ENCODE results near the gene GNG7. TPM values are rescaled to one million over a fixed set of nuclear protein-coding genes. Genes with fewer than 3 reads are reported as not detected.

The GNG7 gene
- total RNA-seq, 1 experiment from 2014 or later = 1.1 TPM

- no peaks in the 10 kb centered on the region for H3F3A ChIP-seq (ENCODE audit: low read length, unreplicated experiment)
- ATAC-seq = no peak
- H3K9ac ChIP-seq (ENCODE audit: low read length) = no peak overlapping the region
- BruUV-seq (replicated peaks) = no TSS peak
- H3K27me3 ChIP-seq (ENCODE audit: low read length) = no peaks in the 10 kb centered on the region
- H3K4me1 ChIP-seq (ENCODE audit: insufficient read depth, low read length) = no peaks in the 10 kb centered on the region
- H3K27ac ChIP-seq (ENCODE audit: low read length) = no peak overlapping the region
- no peaks in the 10 kb centered on the region for H3K9me3 ChIP-seq (ENCODE audit: low read length)
- no peaks in the 10 kb centered on the region for H3K79me2 ChIP-seq (ENCODE audit: low read length)
- CTCF ChIA-PET = no interaction called here
- no peak overlapping the region for H2AFZ ChIP-seq (ENCODE audit: low read length)
- no peak overlapping the region for H3K4me3 ChIP-seq (ENCODE audit: low read length)
- H4K20me1 ChIP-seq (ENCODE audit: low read length) = no peaks in the 10 kb centered on the region
- no peaks in the 10 kb centered on the region for H3K9me2 ChIP-seq (replicated peaks; ENCODE audit: low read length)
- TF ChIP-seq CTCF (conservative IDR thresholded peaks at IDR 0.05; ENCODE audit: low read depth, low read length) (no peak), EZH2phosphoT487 (IDR thresholded peaks at IDR 0.05; ENCODE audit: borderline replicate concordance, low read length) (no peak), EZH2 (IDR thresholded peaks at IDR 0.05; ENCODE audit: low read length, unreplicated experiment) (no peak)
- no peaks in the 10 kb centered on the region for H3K36me3 ChIP-seq (ENCODE audit: low read depth, low read length)
- POLR2A ChIA-PET (ENCODE audit: unreplicated experiment) = no interaction called here
- intact Hi-C loops (cut with micrococcal nuclease) = no loop called here
- no peak for DNase-seq
- H3K4me2 ChIP-seq (ENCODE audit: low read length) = no peak overlapping the region
Measured at GRCh38 chr19:2678044-2678671, 24.3 kb downstream of the GNG7 start.

- H3K36me3 ChIP-seq (ENCODE audit: low read depth, low read length) = no peaks in the 10 kb centered on the region
- no peaks in the 10 kb centered on the region for H3F3A ChIP-seq (ENCODE audit: low read length, unreplicated experiment)
- no peaks in the 10 kb centered on the region for H3K27me3 ChIP-seq (ENCODE audit: low read length)
- ATAC-seq (no peak), DNase-seq (no peak)
- no peaks in the 10 kb centered on the region for H3K4me1 ChIP-seq (ENCODE audit: insufficient read depth, low read length)
- no peak overlapping the region for H3K9ac ChIP-seq (ENCODE audit: low read length)
- no peaks in the 10 kb centered on the region for H3K79me2 ChIP-seq (ENCODE audit: low read length)
- intact Hi-C loops (cut with micrococcal nuclease) = no loop called here
- H3K9me3 ChIP-seq (ENCODE audit: low read length) = no peaks in the 10 kb centered on the region
- no peak overlapping the region for H3K4me3 ChIP-seq (ENCODE audit: low read length)
- H4K20me1 ChIP-seq (ENCODE audit: low read length) = no peaks in the 10 kb centered on the region
- TF ChIP-seq EZH2phosphoT487 (IDR thresholded peaks at IDR 0.05; ENCODE audit: borderline replicate concordance, low read length) (no peak), EZH2 (IDR thresholded peaks at IDR 0.05; ENCODE audit: low read length, unreplicated experiment) (no peak), CTCF (conservative IDR thresholded peaks at IDR 0.05; ENCODE audit: low read depth, low read length) (no peak)
- H3K27ac ChIP-seq (ENCODE audit: low read length) = no peak overlapping the region
- H3K9me2 ChIP-seq (replicated peaks; ENCODE audit: low read length) = no peaks in the 10 kb centered on the region
- ChIA-PET POLR2A (ENCODE audit: unreplicated experiment) (no interaction called here), CTCF (interaction anchor here (0.6 kb wide), 1 partner anchor 12 kb away, joined by 7 read pairs; no protein-coding TSS in a partner anchor)
- no TSS peak for BruUV-seq (replicated peaks)
- H3K4me2 ChIP-seq (ENCODE audit: low read length) = no peak overlapping the region
- H2AFZ ChIP-seq (ENCODE audit: low read length) = no peak overlapping the region
Measured at GRCh38 chr19:2676823-2677222, 25.7 kb downstream of the GNG7 start.

- Histone ChIP-seq H3K9me3 (ENCODE audit: low read length) (no peaks in the 10 kb centered on the region), H4K20me1 (ENCODE audit: low read length) (no peaks in the 10 kb centered on the region), H3K27ac (ENCODE audit: low read length) (no peak overlapping the region), H3K9ac (ENCODE audit: low read length) (no peak overlapping the region), H3K4me2 (ENCODE audit: low read length) (no peak overlapping the region), H3K9me2 (replicated peaks; ENCODE audit: low read length) (no peaks in the 10 kb centered on the region), H3K36me3 (ENCODE audit: low read depth, low read length) (no peaks in the 10 kb centered on the region), H2AFZ (ENCODE audit: low read length) (no peak overlapping the region), H3K4me1 (ENCODE audit: insufficient read depth, low read length) (no peaks in the 10 kb centered on the region), H3F3A (ENCODE audit: low read length, unreplicated experiment) (no peaks in the 10 kb centered on the region), H3K27me3 (ENCODE audit: low read length) (no peaks in the 10 kb centered on the region), H3K79me2 (ENCODE audit: low read length) (no peaks in the 10 kb centered on the region), H3K4me3 (ENCODE audit: low read length) (no peak overlapping the region)
- DNase-seq = no peak
- CTCF ChIA-PET = no interaction called here
- TF ChIP-seq EZH2 (IDR thresholded peaks at IDR 0.05; ENCODE audit: low read length, unreplicated experiment) (no peak), CTCF (conservative IDR thresholded peaks at IDR 0.05; ENCODE audit: low read depth, low read length) (no peak), EZH2phosphoT487 (IDR thresholded peaks at IDR 0.05; ENCODE audit: borderline replicate concordance, low read length) (no peak)
- intact Hi-C loops (cut with micrococcal nuclease) = no loop called here
- POLR2A ChIA-PET (ENCODE audit: unreplicated experiment) = no interaction called here
- ATAC-seq = no peak
- BruUV-seq (replicated peaks) = no TSS peak
Measured at GRCh38 chr19:2675892-2676291, 26.6 kb downstream of the GNG7 start.
